Germinal center (tissue), 1 donor: ENCODE measurements around the gene LDLRAD3.
A peak's percentile ranks its signal among the peaks of the same experiment; 100 is the strongest.

Experiments used
- DNase-seq: peaks from one replicate; pipeline ENCODE4 v3.0.0; 2012; ENCODE audit warnings: mixed read lengths, low spot score

Gene LDLRAD3

GRCh38 chr11:36139767-36140166 lies 195.9 kb downstream of the LDLRAD3 start:
- DNase-seq: no peak

GRCh38 chr11:36141196-36141953 lies 197.5 kb downstream of the LDLRAD3 start:
- DNase-seq: no peak

- DNase-seq: no peak
Measured at GRCh38 chr11:36141956-36142355, 198.1 kb downstream of the LDLRAD3 start.

GRCh38 chr11:36142439-36142838 lies 198.6 kb downstream of the LDLRAD3 start:
- no peak for DNase-seq

GRCh38 chr11:36142879-36143278 lies 199.0 kb downstream of the LDLRAD3 start:
- DNase-seq: no peak

- DNase-seq: no peak
Measured at GRCh38 chr11:36146437-36146836, 202.6 kb downstream of the LDLRAD3 start.

GRCh38 chr11:36147491-36147890 lies 203.6 kb downstream of the LDLRAD3 start:
- DNase-seq: no peak

- no peak for DNase-seq
Measured at GRCh38 chr11:36148701-36149100, 204.8 kb downstream of the LDLRAD3 start.

- DNase-seq: peak; percentile 14
Measured at GRCh38 chr11:36149538-36150242, 205.8 kb downstream of the LDLRAD3 start.

GRCh38 chr11:36150986-36151385 lies 207.1 kb downstream of the LDLRAD3 start:
- no peak for DNase-seq

- no peak for DNase-seq
Measured at GRCh38 chr11:36151933-36152580, 208.2 kb downstream of the LDLRAD3 start.

GRCh38 chr11:36153551-36153950 lies 209.7 kb downstream of the LDLRAD3 start:
- no peak for DNase-seq

- DNase-seq: no peak
Measured at GRCh38 chr11:36155124-36155561, 211.3 kb downstream of the LDLRAD3 start.

GRCh38 chr11:36155770-36156160 lies 211.9 kb downstream of the LDLRAD3 start:
- no peak for DNase-seq

GRCh38 chr11:36156161-36156816 lies 212.4 kb downstream of the LDLRAD3 start:
- DNase-seq: no peak

- no peak for DNase-seq
Measured at GRCh38 chr11:36156817-36157519, 213.1 kb downstream of the LDLRAD3 start.

GRCh38 chr11:36160091-36160490 lies 216.2 kb downstream of the LDLRAD3 start:
- no peak for DNase-seq

GRCh38 chr11:36161572-36161971 lies 217.7 kb downstream of the LDLRAD3 start:
- DNase-seq: no peak

GRCh38 chr11:36162006-36162882 lies 218.4 kb downstream of the LDLRAD3 start:
- no peak for DNase-seq

- DNase-seq: no peak
Measured at GRCh38 chr11:36162883-36163434, 219.1 kb downstream of the LDLRAD3 start.
